Superior temporal gyrus (tissue), 1 donor: ENCODE data around the gene SPSB3.
A peak's percentile ranks its signal among the peaks of the same experiment; 100 is the strongest.

Experiments used
- DNase-seq: peaks from one replicate; pipeline ENCODE4 v3.0.0-alpha.2; 2016; ENCODE audit errors: extremely low spot score

SPSB3 gene

GRCh38 chr16:1743376-1744337, 38.7 kb downstream of the SPSB3 start:
- DNase-seq = no peak

GRCh38 chr16:1741553-1742165, 40.7 kb downstream of the SPSB3 start:
- DNase-seq = no peak

- no peak for DNase-seq
Observed at GRCh38 chr16:1740781-1741490, 41.4 kb downstream of the SPSB3 start.

- DNase-seq = no peak
Observed at GRCh38 chr16:1740234-1740633, 42.1 kb downstream of the SPSB3 start.

- DNase-seq = no peak
Observed at GRCh38 chr16:1734816-1735215, 47.6 kb downstream of the SPSB3 start.

- no peak for DNase-seq
Observed at GRCh38 chr16:1734123-1734522, 48.2 kb downstream of the SPSB3 start.

- peak; percentile 9 for DNase-seq
Observed at GRCh38 chr16:1732551-1732987, 49.8 kb downstream of the SPSB3 start.

- DNase-seq = peak; percentile 4
Observed at GRCh38 chr16:1732071-1732470, 50.3 kb downstream of the SPSB3 start.

GRCh38 chr16:1731603-1732002, 50.8 kb downstream of the SPSB3 start:
- DNase-seq = peak; percentile 2

GRCh38 chr16:1731073-1731472, 51.3 kb downstream of the SPSB3 start:
- DNase-seq = no peak

GRCh38 chr16:1729445-1729844, 52.9 kb downstream of the SPSB3 start:
- no peak for DNase-seq

GRCh38 chr16:1729026-1729425, 53.3 kb downstream of the SPSB3 start:
- DNase-seq = no peak

- DNase-seq = no peak
Observed at GRCh38 chr16:1727651-1728624, 54.4 kb downstream of the SPSB3 start.
